H9 (cell line): ENCODE measurements around the gene DOCK11. TPM values are rescaled to one million over a fixed set of nuclear protein-coding genes. Genes with fewer than 3 reads are reported as not detected.
A peak's percentile ranks its signal among the peaks of the same experiment; 100 is the strongest.

Experiments
- DNase-seq: peaks from one replicate; pipeline ENCODE4 v3.0.0-alpha.2; 2017
- H2AFZ ChIP-seq: one replicate; pipeline ENCODE4 v1.6.1; 2013; ENCODE audit warnings: mild to moderate bottlenecking, low read length, control low read depth, moderate library complexity
- H2AK5ac ChIP-seq: 2 replicates; pipeline ENCODE4 v1.6.1; 2013; ENCODE audit warnings: low read length, control low read depth, mixed read lengths; ENCODE audit not compliant: insufficient read length
- H2BK120ac ChIP-seq: one replicate; pipeline ENCODE4 v1.6.1; 2013; ENCODE audit warnings: low read depth, mild to moderate bottlenecking, low read length, control low read depth, inconsistent platforms; ENCODE audit not compliant: poor library complexity, severe bottlenecking
- H2BK12ac ChIP-seq: 2 replicates; pipeline ENCODE4 v1.6.1; 2013; ENCODE audit warnings: low read length, control low read depth, mixed read lengths, low read depth; ENCODE audit not compliant: insufficient read length
- H2BK15ac ChIP-seq: 2 replicates; pipeline ENCODE4 v1.6.1; 2013; ENCODE audit warnings: low read depth, low read length, control low read depth
- H2BK20ac ChIP-seq: one replicate; pipeline ENCODE4 v1.6.1; 2013; ENCODE audit warnings: low read depth, mild to moderate bottlenecking, low read length, control low read depth, inconsistent platforms; ENCODE audit not compliant: poor library complexity, severe bottlenecking
- H2BK5ac ChIP-seq: 2 replicates; pipeline ENCODE4 v1.6.1; 2013; ENCODE audit warnings: low read length, control low read depth, mixed read lengths; ENCODE audit not compliant: insufficient read length
- H3K14ac ChIP-seq: 2 replicates; pipeline ENCODE4 v1.6.1; 2013; ENCODE audit warnings: low read length, control low read depth; ENCODE audit not compliant: insufficient read depth
- H3K18ac ChIP-seq: 2 replicates; pipeline ENCODE4 v1.6.1; 2013; ENCODE audit warnings: low read depth, mild to moderate bottlenecking, mixed read lengths, low read length, control low read depth; ENCODE audit not compliant: insufficient read length
- H3K23ac ChIP-seq: 2 replicates; pipeline ENCODE4 v1.6.1; 2013; ENCODE audit warnings: low read length, control low read depth, mixed read lengths, low read depth; ENCODE audit not compliant: insufficient read length
- H3K23me2 ChIP-seq: 2 replicates; pipeline ENCODE4 v1.6.1; 2013; ENCODE audit warnings: low read depth, mild to moderate bottlenecking, mixed read lengths, low read length, control low read depth; ENCODE audit not compliant: insufficient read length, poor library complexity, severe bottlenecking
- H3K27ac ChIP-seq: 2 replicates; pipeline ENCODE4 v1.5.1; 2013; ENCODE audit warnings: low read length, control low read depth, mixed read lengths, low read depth; ENCODE audit not compliant: insufficient read length
- H3K27me3 ChIP-seq: 2 replicates; pipeline ENCODE4 v1.6.1; 2013; ENCODE audit warnings: low read length, control low read depth, inconsistent platforms; ENCODE audit not compliant: insufficient read depth
- H3K4ac ChIP-seq: 2 replicates; pipeline ENCODE4 v1.6.1; 2013; ENCODE audit warnings: low read depth, mild to moderate bottlenecking, control low read depth, inconsistent platforms, low read length, moderate library complexity
- H3K4me1 ChIP-seq: 2 replicates; pipeline ENCODE4 v1.6.1; 2013; ENCODE audit warnings: low read length, control low read depth, inconsistent platforms; ENCODE audit not compliant: insufficient read depth
- H3K4me2 ChIP-seq: 2 replicates; pipeline ENCODE4 v1.6.1; 2013; ENCODE audit warnings: low read length, control low read depth, mixed read lengths; ENCODE audit not compliant: insufficient read length, insufficient read depth
- H3K56ac ChIP-seq: 2 replicates; pipeline ENCODE4 v1.6.1; 2013; ENCODE audit warnings: low read depth, mild to moderate bottlenecking, mixed read lengths, low read length, control low read depth; ENCODE audit not compliant: insufficient read length
- H3K79me1 ChIP-seq: 2 replicates; pipeline ENCODE4 v1.6.1; 2013; ENCODE audit warnings: low read depth, mild to moderate bottlenecking, moderate library complexity, low read length, control low read depth, inconsistent platforms; ENCODE audit not compliant: insufficient read depth, poor library complexity, severe bottlenecking
- H3K79me2 ChIP-seq: 2 replicates; pipeline ENCODE4 v1.6.1; 2013; ENCODE audit warnings: low read length, control low read depth, inconsistent platforms; ENCODE audit not compliant: insufficient read depth
- H3K9ac ChIP-seq: 2 replicates; pipeline ENCODE4 v1.6.1; 2013; ENCODE audit warnings: low read length, control low read depth, mixed read lengths; ENCODE audit not compliant: insufficient read length; ENCODE audit errors: extremely low read depth
- H3K9me3 ChIP-seq: one replicate; pipeline ENCODE4 v1.6.1; 2013; ENCODE audit warnings: low read depth, low read length, inconsistent platforms; ENCODE audit not compliant: control insufficient read depth
- H3T11ph ChIP-seq: one replicate; pipeline ENCODE4 v1.6.1; 2013; ENCODE audit warnings: mild to moderate bottlenecking, low read length, control low read depth, inconsistent platforms
- H4K20me1 ChIP-seq: one replicate; pipeline ENCODE4 v1.6.1; 2013; ENCODE audit not compliant: control insufficient read depth, insufficient read length, insufficient read depth
- H4K5ac ChIP-seq: 2 replicates; pipeline ENCODE4 v1.6.1; 2013; ENCODE audit warnings: low read depth, mild to moderate bottlenecking, mixed read lengths, low read length, control low read depth; ENCODE audit not compliant: insufficient read length
- H4K8ac ChIP-seq: replicated peaks from 2 replicates; pipeline ENCODE4 v1.6.1; 2013; ENCODE audit warnings: low read length, control low read depth, mixed read lengths, low read depth; ENCODE audit not compliant: insufficient read length
- H4K91ac ChIP-seq: 2 replicates; pipeline ENCODE4 v1.6.1; 2013; ENCODE audit warnings: low read depth, mild to moderate bottlenecking, moderate library complexity, mixed read lengths, low read length, control low read depth; ENCODE audit not compliant: insufficient read length
- H3K27ac Mint-ChIP-seq, 3 experiments: 2 replicates in 2 of 3; 3 replicates in 1 of 3; pipeline ENCODE4 v1.8.0; 2020 to 2021; ENCODE audit warnings: mixed read lengths in 3 of 3, mild to moderate bottlenecking in 1 of 3, moderate library complexity in 1 of 3
- H3K27me3 Mint-ChIP-seq: 2 replicates; pipeline ENCODE4 v1.8.0; 2021; ENCODE audit warnings: low read depth, mild to moderate bottlenecking, moderate library complexity, mixed read lengths
- H3K36me3 Mint-ChIP-seq, 3 experiments: 2 replicates in 2 of 3; 3 replicates in 1 of 3; pipeline ENCODE4 v1.8.0; 2020 to 2021; ENCODE audit warnings: low read depth in 3 of 3, mixed read lengths in 3 of 3; ENCODE audit not compliant: insufficient read depth in 1 of 3
- H3K4me1 Mint-ChIP-seq, 2 experiments: 2 replicates each; pipeline ENCODE4 v1.8.0; 2020; ENCODE audit warnings: mixed read lengths in 2 of 2
- H3K4me3 Mint-ChIP-seq, 2 experiments: 2 replicates in 1 of 2; 3 replicates in 1 of 2; pipeline ENCODE4 v1.8.0; 2020 to 2021; ENCODE audit warnings: mild to moderate bottlenecking in 2 of 2, mixed read lengths in 2 of 2, moderate library complexity in 1 of 2
- H3K9me3 Mint-ChIP-seq, 2 experiments: 2 replicates in 1 of 2; 3 replicates in 1 of 2; pipeline ENCODE4 v1.8.0; 2020; ENCODE audit warnings: mild to moderate bottlenecking in 2 of 2, mixed read lengths in 2 of 2, moderate library complexity in 1 of 2
- CTCF ChIP-seq: fragments of 200-600 bp; sonication (generic); conservative IDR thresholded peaks from 3 replicates; pipeline ENCODE4 v1.8.0; 2021; ENCODE audit warnings: antibody characterized with exemption, mild to moderate bottlenecking
- WGBS: extraction: QIAGEN DNeasy Blood & Tissue Kit; methylation state at CpG from one replicate; pipeline ENCODE4 v1.1.7; 2013; ENCODE audit warnings: missing lambda C conversion rate, low lambda C conversion rate, mixed read lengths; ENCODE audit not compliant: insufficient read length; ENCODE audit errors: extremely low coverage; 5-methylcytosine and 5-hydroxymethylcytosine counted together
- total RNA-seq: library from RNA; stranded (reverse); gene quantifications from 2 replicates; pipeline ENCODE4 v1.2.1, GENCODE V29; 2021

Gene DOCK11
- total RNA-seq, 1 experiment from 2014 or later, result 6.2 TPM

GRCh38 chrX:118536687-118537461, 41.3 kb downstream of the DOCK11 start:
- no peak for DNase-seq
- H3K4me2 ChIP-seq, result no peak overlapping the region

More at GRCh38 chrX:118536687-118537461, 41.3 kb downstream of the DOCK11 start:
- Histone ChIP-seq H2BK5ac (no peak overlapping the region), H4K5ac (no peak overlapping the region), H2BK120ac (no peak overlapping the region), H3K23ac (no peak overlapping the region), H3K9me3 (peaks cover 33% of the 10 kb centered on the region), H3K14ac (no peak overlapping the region), H3K9ac (no peak overlapping the region), H2BK20ac (no peak overlapping the region), H3K4ac (no peak overlapping the region), H2AK5ac (no peak overlapping the region), H4K8ac (no peak overlapping the region), H3K27ac (peak overlapping the region; percentile 43), H4K91ac (no peak overlapping the region), H2AFZ (no peak overlapping the region), H2BK15ac (no peak overlapping the region), H3K18ac (no peak overlapping the region), H3K4me1 (no peaks in the 10 kb centered on the region), H2BK12ac (no peak overlapping the region), H4K20me1 (no peaks in the 10 kb centered on the region), H3K79me1 (no peaks in the 10 kb centered on the region), H3K23me2 (no peaks in the 10 kb centered on the region), H3K79me2 (no peaks in the 10 kb centered on the region), H3T11ph (no peak overlapping the region), H3K56ac (no peak overlapping the region), H3K27me3 (no peaks in the 10 kb centered on the region)
- Mint-ChIP-seq H3K36me3 (peaks cover 0 to 5% (median 4%) of the 10 kb centered on the region in 3 experiments; a peak in 3 of 7 replicates), H3K9me3 (peaks cover 0 to 52% of the 10 kb centered on the region in 2 experiments; a peak in 3 of 5 replicates), H3K4me3 (no peak overlapping the region), H3K4me1 (peaks cover 39 to 44% of the 10 kb centered on the region in 2 experiments), H3K27me3 (no peaks in the 10 kb centered on the region), H3K27ac (peak overlapping the region; percentile 3 to 17 (median 14); a peak in 4 of 7 replicates)
- no CpG with 5 or more reads among the region's 6 CpGs for WGBS
- TF ChIP-seq CTCF, result peak; percentile 52
